Common myeloid progenitor, CD34-positive (primary cell): ENCODE data around the gene ZDHHC3.

Experiments
- CTCF ChIA-PET: fragments of 350-600 bp; sonication (Branson Sonifier 250); formaldehyde crosslinking; loops from one replicate; lab custom pipeline; 2021; ENCODE audit warnings: antibody characterized with exemption; lab: Charles Lee
- POLR2A ChIA-PET: fragments of 350-600 bp; sonication (Branson Sonifier 250); formaldehyde crosslinking; loops from one replicate; lab custom pipeline; 2021; ENCODE audit warnings: antibody characterized with exemption; lab: Charles Lee
- DNase-seq, 3 donors: peaks; one replicate each; pipeline versions ENCODE4 v3.0.0 to v3.0.0-alpha.2; 2013
- H3K27ac ChIP-seq, 2 experiments: 1 replicate in 1 of 2; 2 replicates in 1 of 2; pipeline ENCODE4 v1.7.0; 2013; ENCODE audit warnings: inconsistent platforms in 2 of 2, low read length in 2 of 2, mild to moderate bottlenecking in 2 of 2, low read depth in 1 of 2, moderate library complexity in 1 of 2; ENCODE audit not compliant: severe bottlenecking in 2 of 2, insufficient read depth in 1 of 2, poor library complexity in 1 of 2
- H3K27me3 ChIP-seq, 5 experiments: replicated peaks in 2 of 5; 1 replicate in 3 of 5; 2 replicates in 2 of 5; pipeline versions ENCODE4 v1.6.1 to v1.7.0; 2013; ENCODE audit warnings: low read length in 4 of 5, mild to moderate bottlenecking in 2 of 5, moderate library complexity in 2 of 5, inconsistent platforms in 1 of 5; ENCODE audit not compliant: insufficient read depth in 5 of 5, control insufficient read depth in 4 of 5
- H3K36me3 ChIP-seq, 4 experiments: 1 replicate in 2 of 4; 2 replicates in 2 of 4; pipeline versions ENCODE4 v1.6.1 to v1.7.0; 2013; ENCODE audit warnings: low read length in 3 of 4, control low read depth in 1 of 4, mild to moderate bottlenecking in 1 of 4; ENCODE audit not compliant: control insufficient read depth in 4 of 4, insufficient read depth in 4 of 4
- H3K4me1 ChIP-seq, 4 experiments: 1 replicate in 3 of 4; 2 replicates in 1 of 4; pipeline versions ENCODE4 v1.6.1 to v1.7.1; 2013; ENCODE audit warnings: low read length in 3 of 4, mild to moderate bottlenecking in 3 of 4, control low read depth in 1 of 4, inconsistent platforms in 1 of 4, moderate library complexity in 1 of 4; ENCODE audit not compliant: control insufficient read depth in 4 of 4, insufficient read depth in 4 of 4; ENCODE audit errors: control extremely low read depth in 1 of 4
- H3K4me3 ChIP-seq, 7 experiments: 1 replicate in 4 of 7; 2 replicates in 3 of 7; pipeline versions ENCODE4 v1.5.1 to v1.7.0; 2013; ENCODE audit warnings: mild to moderate bottlenecking in 7 of 7, low read length in 6 of 7, moderate library complexity in 6 of 7, inconsistent platforms in 2 of 7, low read depth in 2 of 7, control low read depth in 1 of 7; ENCODE audit not compliant: insufficient read depth in 4 of 7, control insufficient read depth in 1 of 7; ENCODE audit errors: extremely low read depth in 1 of 7
- H3K9me3 ChIP-seq, 5 experiments: 1 replicate in 4 of 5; 2 replicates in 1 of 5; pipeline versions ENCODE4 v1.6.1 to v1.7.1; 2013; ENCODE audit warnings: low read length in 4 of 5, mild to moderate bottlenecking in 2 of 5, inconsistent platforms in 1 of 5, low read depth in 1 of 5, moderate library complexity in 1 of 5; ENCODE audit not compliant: control insufficient read depth in 4 of 5, insufficient read depth in 2 of 5; ENCODE audit errors: control extremely low read depth in 1 of 5
- WGBS: methylation state at CpG from one replicate; pipeline ENCODE4 v1.1.5; 2013; ENCODE audit not compliant: insufficient coverage; 5-methylcytosine and 5-hydroxymethylcytosine counted together

ZDHHC3 gene

DNA sequence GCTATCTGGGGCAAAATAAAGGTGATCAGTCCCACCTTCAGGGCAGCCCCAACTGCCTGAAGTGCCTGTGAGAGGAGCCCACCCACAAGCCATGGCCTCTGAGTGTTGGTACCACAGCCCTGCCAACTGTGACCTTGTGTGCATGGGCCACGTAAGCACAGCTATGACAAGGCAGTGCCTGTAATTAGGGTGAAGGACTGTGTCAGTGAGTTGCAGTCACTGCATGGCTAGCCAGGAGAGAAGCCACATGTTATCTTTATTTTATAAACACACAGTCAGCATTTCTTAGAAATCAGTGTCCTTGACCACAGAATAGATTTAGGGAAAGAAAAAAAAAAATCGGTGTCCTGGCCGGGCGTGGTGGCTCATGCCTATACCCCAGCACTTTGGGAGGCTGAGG lies 24.8 kb upstream of the ZDHHC3 start:
- Histone ChIP-seq H3K36me3 (peaks cover 26 to 83% (median 62%) of the 10 kb centered on the region in 4 experiments), H3K27ac (no peak overlapping the region), H3K27me3 (no peaks in the 10 kb centered on the region), H3K4me3 (no peak overlapping the region), H3K9me3 (peaks cover 0 to 5% (median 3%) of the 10 kb centered on the region in 5 experiments), H3K4me1 (peaks cover 0 to 13% (median 6%) of the 10 kb centered on the region in 4 experiments)
- ChIA-PET POLR2A (no interaction called here), CTCF (interaction anchor here (1.0 to 4.0 kb wide), 3 partner anchors 10 to 34 kb away, joined by 3 to 24 read pairs (median 4); no protein-coding TSS in a partner anchor)
- WGBS = 100% methylated on average over 3 of the region's 4 CpGs
- no peak for DNase-seq

DNA sequence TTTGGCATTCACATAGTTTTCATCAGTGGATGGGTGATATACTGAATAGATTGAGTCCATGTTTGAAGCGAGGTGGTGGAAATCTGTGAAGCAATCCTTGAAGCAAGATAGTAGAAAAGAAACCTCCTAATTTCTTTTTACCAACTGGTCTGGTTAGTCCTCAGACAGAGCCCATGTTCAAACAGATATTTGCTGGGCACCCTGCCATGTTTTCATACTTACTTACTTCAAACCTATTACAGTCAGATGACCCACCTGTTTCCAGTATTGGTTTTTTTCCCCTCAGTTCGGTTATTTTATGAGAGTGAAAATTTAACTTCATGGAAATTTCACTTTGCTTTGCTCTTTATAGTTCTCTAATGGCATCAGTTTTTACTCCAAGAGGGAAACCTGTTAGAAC lies 23.8 kb upstream of the ZDHHC3 start:
- Histone ChIP-seq H3K27me3 (no peaks in the 10 kb centered on the region), H3K4me1 (peaks cover 0 to 13% (median 5%) of the 10 kb centered on the region in 4 experiments), H3K9me3 (no peaks in the 10 kb centered on the region), H3K27ac (no peak overlapping the region), H3K36me3 (peaks cover 23 to 78% (median 57%) of the 10 kb centered on the region in 4 experiments), H3K4me3 (no peak overlapping the region)
- DNase-seq = no peak
- ChIA-PET CTCF (interaction anchor here (1.0 to 4.0 kb wide), 2 partner anchors 13 to 33 kb away, joined by 3 to 24 read pairs; no protein-coding TSS in a partner anchor), POLR2A (no interaction called here)
- no CpG with 5 or more reads among the region's 2 CpGs for WGBS

DNA sequence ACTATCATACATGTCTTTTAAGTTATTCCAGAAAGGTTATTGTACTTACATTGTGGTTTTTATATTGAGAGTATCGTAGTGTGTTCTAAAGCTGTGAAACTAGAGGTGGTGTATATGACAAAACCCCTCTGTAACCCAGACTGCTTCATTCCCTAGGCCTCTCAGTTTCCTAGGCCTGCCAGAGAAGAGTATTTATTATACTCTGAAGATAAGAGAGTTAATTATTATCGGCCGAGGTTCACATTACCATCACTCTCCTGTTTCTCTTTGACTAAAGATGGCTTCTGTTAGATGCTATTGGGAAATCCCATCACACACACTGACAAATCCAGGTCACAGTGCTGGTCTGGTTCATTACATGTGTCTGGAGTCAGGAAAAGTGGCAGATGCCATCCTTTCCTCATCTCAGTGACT lies 20.6 kb upstream of the ZDHHC3 start:
- POLR2A ChIA-PET = interaction anchor here (0.5 kb wide), 1 partner anchor 34 kb away, joined by 3 read pairs; no protein-coding TSS in a partner anchor
- CTCF ChIA-PET = interaction anchor here (1.3 kb wide), 1 partner anchor 42 kb away, joined by 3 read pairs; no protein-coding TSS in a partner anchor
- H3K9me3 ChIP-seq = no peaks in the 10 kb centered on the region
- WGBS = 100% methylated on average over 1 of the region's 3 CpGs
- no peak for DNase-seq
- peaks cover 16 to 87% (median 56%) of the 10 kb centered on the region in 4 experiments for H3K36me3 ChIP-seq
- H3K27ac ChIP-seq = no peak overlapping the region
- no peaks in the 10 kb centered on the region for H3K27me3 ChIP-seq
- H3K4me1 ChIP-seq = peaks cover 0 to 3% (median 0%) of the 10 kb centered on the region in 4 experiments
- no peak overlapping the region for H3K4me3 ChIP-seq

- Histone ChIP-seq H3K27me3 (no peaks in the 10 kb centered on the region), H3K36me3 (peaks cover 21 to 89% (median 55%) of the 10 kb centered on the region in 4 experiments), H3K9me3 (no peaks in the 10 kb centered on the region), H3K4me1 (peaks cover 0 to 3% (median 0%) of the 10 kb centered on the region in 4 experiments), H3K27ac (no peak overlapping the region), H3K4me3 (no peak overlapping the region)
- ChIA-PET POLR2A (no interaction called here), CTCF (interaction anchor here (1.3 kb wide), 1 partner anchor 43 kb away, joined by 3 read pairs; no protein-coding TSS in a partner anchor)
- 88% methylated on average over 6 of the region's 8 CpGs for WGBS
- DNase-seq = no peak
These were observed 19.3 kb upstream of the ZDHHC3 start for GRCh38 chr3:44995142-44995770.

DNA sequence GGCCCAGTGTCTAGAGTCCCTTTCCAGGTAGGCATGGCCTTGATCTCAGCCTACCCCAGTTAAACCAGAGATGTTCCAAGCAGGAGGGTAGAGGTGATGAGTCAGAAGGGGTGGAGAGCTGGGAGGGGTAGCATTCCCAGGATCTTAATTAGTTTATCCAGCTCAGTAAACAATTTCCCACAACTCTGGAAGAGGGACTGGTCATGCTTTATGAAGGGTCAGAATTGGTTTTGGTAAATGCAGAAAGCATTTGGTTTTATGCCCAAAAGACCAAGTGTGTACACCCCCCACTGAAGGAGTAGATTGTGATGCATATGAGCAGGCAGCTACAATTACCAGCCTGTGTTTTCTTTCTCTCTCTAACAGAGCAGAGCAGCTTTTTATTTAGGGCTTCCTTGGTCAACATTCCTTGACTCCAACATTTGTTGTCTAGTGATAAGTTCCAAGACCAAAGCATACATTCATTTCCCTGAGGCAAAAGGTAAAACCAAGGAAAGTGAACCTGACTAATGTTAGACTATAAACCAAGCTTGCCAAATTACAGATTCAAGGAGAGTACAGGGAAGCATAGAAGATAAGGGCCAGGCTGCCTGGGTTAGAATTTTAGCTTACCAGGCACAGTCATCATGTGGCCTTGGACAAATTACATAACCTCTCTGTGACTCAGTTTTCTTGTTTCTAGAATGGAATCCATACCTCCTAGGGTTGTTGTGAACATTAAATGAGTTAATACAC lies 17.7 kb upstream of the ZDHHC3 start:
- H3K4me1 ChIP-seq = peaks cover 0 to 3% (median 0%) of the 10 kb centered on the region in 4 experiments
- no peak overlapping the region for H3K27ac ChIP-seq
- CTCF ChIA-PET = interaction anchor here (0.8 to 4.0 kb wide), 8 partner anchors 8 to 80 kb away, joined by 3 to 23 read pairs (median 4); no protein-coding TSS in a partner anchor
- no peaks in the 10 kb centered on the region for H3K9me3 ChIP-seq
- no peaks in the 10 kb centered on the region for H3K27me3 ChIP-seq
- POLR2A ChIA-PET = no interaction called here
- no peak overlapping the region for H3K4me3 ChIP-seq
- DNase-seq = no peak
- H3K36me3 ChIP-seq = peaks cover 24 to 89% (median 54%) of the 10 kb centered on the region in 4 experiments

- Histone ChIP-seq H3K4me1 (peaks cover 0 to 4% (median 1%) of the 10 kb centered on the region in 4 experiments), H3K4me3 (no peak overlapping the region), H3K9me3 (no peaks in the 10 kb centered on the region), H3K36me3 (peaks cover 19 to 82% (median 47%) of the 10 kb centered on the region in 4 experiments), H3K27ac (no peak overlapping the region), H3K27me3 (no peaks in the 10 kb centered on the region)
- 87% methylated on average over 5 of the region's 7 CpGs for WGBS
- peak; percentile 17 to 47 (median 46) for DNase-seq
- ChIA-PET CTCF (interaction anchor here (0.6 to 4.0 kb wide), 12 partner anchors 8 to 714 kb away, joined by 3 to 23 read pairs (median 4); no protein-coding TSS in a partner anchor), POLR2A (no interaction called here)
These were observed 16.8 kb upstream of the ZDHHC3 start for GRCh38 chr3:44992555-44993470.
